DND-41 (cell line): ENCODE measurements around the gene PRC1.

Source experiments
- CTCF ChIP-seq: IDR thresholded peaks from 2 replicates; pipeline ENCODE4 v1.5.1; 2012; ENCODE audit warnings: borderline replicate concordance, low read length, moderate library complexity, mild to moderate bottlenecking; ENCODE audit not compliant: poor library complexity, severe bottlenecking; ENCODE audit errors: extremely low read depth
- EZH2 ChIP-seq: IDR thresholded peaks from 3 replicates; pipeline ENCODE4 v1.6.1; 2012; ENCODE audit warnings: borderline replicate concordance, low read depth, mild to moderate bottlenecking, moderate library complexity, low read length, inconsistent platforms; ENCODE audit not compliant: severe bottlenecking

GRCh38 chr15:90994417-90995311 is at the start of gene PRC1:
- TF ChIP-seq CTCF (no peak), EZH2 (no peak)
